Measurements from ENCODE around the gene TNFRSF17. TPM values are rescaled to one million over a fixed set of nuclear protein-coding genes. Genes with fewer than 3 reads are reported as not detected.
A peak's percentile ranks its signal among the peaks of the same experiment; 100 is the strongest.
"Not testable (repeated sequence)": the region's sequence is repeated elsewhere in the genome, so short reads cannot be mapped to it uniquely, and the experiment has no call there.

Gene TNFRSF17
- total and polyA plus RNA-seq, 9 of the 15 experiments (the other 6 are each of a cell fraction or from before 2014, with no cell fraction given), result not detected

DNA sequence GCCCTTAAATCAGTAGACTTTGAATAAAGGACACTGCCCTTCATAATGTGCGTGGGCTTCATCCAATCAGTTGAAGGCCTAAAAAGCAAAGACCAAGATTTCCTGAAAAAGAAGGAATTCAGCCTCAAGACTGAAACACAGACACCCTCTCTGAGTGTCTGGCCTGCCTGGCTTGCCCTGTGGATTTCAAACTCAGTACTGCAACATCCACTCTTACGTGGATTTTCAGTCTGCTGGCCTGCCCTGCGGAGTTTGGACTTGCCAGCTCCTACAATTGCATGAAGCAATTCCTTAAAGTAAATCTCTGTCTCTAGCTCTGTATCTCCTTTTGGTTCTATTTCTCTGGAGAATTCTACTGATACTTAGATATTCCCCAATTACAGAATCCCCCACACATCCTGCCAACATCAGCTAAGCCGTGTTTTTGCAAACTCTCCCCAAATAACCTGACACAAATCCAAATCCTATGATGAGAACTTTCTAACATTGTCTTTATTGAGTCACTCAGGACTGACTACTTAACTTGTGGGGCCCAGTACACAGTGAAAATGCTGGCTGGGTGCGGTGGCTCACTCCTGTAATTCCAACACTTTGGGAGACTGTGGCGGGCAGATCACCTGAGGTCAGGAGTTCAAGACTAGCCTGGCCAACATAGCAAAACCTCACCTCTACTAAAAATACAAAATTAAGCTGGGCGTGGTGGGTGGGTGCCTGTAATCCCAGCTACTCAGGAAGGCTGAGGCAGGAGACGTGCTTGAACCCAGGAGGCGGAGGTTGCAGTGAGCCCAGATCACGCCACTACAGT lies 7.2 kb upstream of the TNFRSF17 start:
- in situ Hi-C loops (cut with MboI), result no loop called here
- Histone ChIP-seq H3K9me3 (replicated peaks; ENCODE audit: control insufficient read depth, insufficient read depth, low read depth, low read length) (no peaks in the 10 kb centered on the region), H3K9ac (ENCODE audit: insufficient read depth in 1 of 2, low read depth in 2 of 2, low read length in 2 of 2) (no peak overlapping the region), H3K27me3 (ENCODE audit: control insufficient read depth in 2 of 2, insufficient read depth in 2 of 2, low read length in 2 of 2) (no peaks in the 10 kb centered on the region), H3K36me3 (ENCODE audit: control insufficient read depth, insufficient read depth, low read length) (no peaks in the 10 kb centered on the region), H2AFZ (ENCODE audit: low read depth, low read length) (no peak overlapping the region), H3K79me2 (ENCODE audit: control insufficient read depth, insufficient read depth, low read length) (no peaks in the 10 kb centered on the region), H3K4me2 (ENCODE audit: insufficient read depth, low read length) (no peak overlapping the region), H3K9me1 (ENCODE audit: control insufficient read depth, insufficient read depth, low read length) (no peaks in the 10 kb centered on the region), H3K27ac (ENCODE audit: extremely low read depth, low read depth, low read length) (no peak overlapping the region), H3K4me1 (replicated peaks in 1 of 2; ENCODE audit: control insufficient read depth in 2 of 2, insufficient read depth in 2 of 2, low read length in 2 of 2) (peaks cover 0 to 7% of the 10 kb centered on the region in 2 experiments; a peak in 2 of 5 replicates), H3K4me3 (no peak overlapping the region), H4K20me1 (replicated peaks; ENCODE audit: control insufficient read depth, insufficient read depth, low read length) (no peaks in the 10 kb centered on the region)
- BruUV-seq (replicated peaks), result no TSS peak
- DNase-seq (ENCODE audit: extremely low read depth in 1 of 4, low spot score in 3 of 4), result no peak
- TF ChIP-seq SREBF1 (IDR thresholded peaks at IDR 0.05; ENCODE audit: borderline replicate concordance, low read depth, low read length), result no peak
- intact Hi-C loops (cut with micrococcal nuclease), result no loop called here
- no peak for ATAC-seq
- no peak for FAIRE-seq
- ChIA-PET CTCF (ENCODE audit: low intra/inter-chr PET ratio) (no interaction called here), POLR2A (interaction anchor here (0.8 to 1.7 kb wide), 6 partner anchors 9 to 42 kb away, joined by 3 to 5 read pairs (median 4); partner anchors contain the start of genes GSPT1 and SNX29)
- 54% methylated on average over 10 of the region's 10 CpGs for WGBS (ENCODE audit: insufficient coverage, low coverage, missing lambda C conversion rate)

DNA sequence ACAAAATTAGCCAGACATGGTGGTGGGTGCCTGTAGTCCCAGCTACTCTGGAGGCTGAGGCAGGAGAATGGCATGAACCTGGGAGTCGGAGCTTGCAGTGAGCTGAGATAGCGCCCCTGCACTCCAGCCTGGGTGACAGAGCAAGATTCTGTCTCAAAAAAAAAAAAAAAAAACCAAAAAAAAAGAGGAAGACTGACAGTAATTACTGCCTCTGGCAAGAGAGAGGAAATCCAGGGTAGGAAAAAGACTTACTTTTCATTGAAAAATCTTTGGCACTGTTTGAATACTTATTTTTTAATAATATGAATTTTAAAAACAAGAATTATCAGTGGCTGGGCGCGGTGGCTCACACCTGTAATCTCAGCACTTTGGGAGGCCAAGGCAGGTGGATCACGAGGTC lies 2.6 kb upstream of the TNFRSF17 start:
- H3K27ac ChIP-seq (ENCODE audit: extremely low read depth, low read depth, low read length); H3K27me3 ChIP-seq (ENCODE audit: control insufficient read depth in 2 of 2, insufficient read depth in 2 of 2, low read length in 2 of 2); H3K9me3 ChIP-seq (replicated peaks; ENCODE audit: control insufficient read depth, insufficient read depth, low read depth, low read length); BruUV-seq (replicated peaks); H3K4me3 ChIP-seq; ATAC-seq; H3K9me1 ChIP-seq (ENCODE audit: control insufficient read depth, insufficient read depth, low read length); FAIRE-seq; intact Hi-C loops (cut with micrococcal nuclease); H2AFZ ChIP-seq (ENCODE audit: low read depth, low read length); H3K9ac ChIP-seq (ENCODE audit: insufficient read depth in 1 of 2, low read depth in 2 of 2, low read length in 2 of 2); DNase-seq (ENCODE audit: extremely low read depth in 1 of 4, low spot score in 3 of 4); in situ Hi-C loops (cut with MboI); H3K79me2 ChIP-seq (ENCODE audit: control insufficient read depth, insufficient read depth, low read length); H3K4me2 ChIP-seq (ENCODE audit: insufficient read depth, low read length); POLR2A ChIA-PET; H4K20me1 ChIP-seq (replicated peaks; ENCODE audit: control insufficient read depth, insufficient read depth, low read length); H3K36me3 ChIP-seq (ENCODE audit: control insufficient read depth, insufficient read depth, low read length): not testable (repeated sequence)
- H3K4me1 ChIP-seq (replicated peaks in 1 of 2; ENCODE audit: control insufficient read depth in 2 of 2, insufficient read depth in 2 of 2, low read length in 2 of 2), result peaks cover 0 to 12% of the 10 kb centered on the region in 2 experiments; a peak in 2 of 5 replicates
- TF ChIP-seq, protein P1, sequence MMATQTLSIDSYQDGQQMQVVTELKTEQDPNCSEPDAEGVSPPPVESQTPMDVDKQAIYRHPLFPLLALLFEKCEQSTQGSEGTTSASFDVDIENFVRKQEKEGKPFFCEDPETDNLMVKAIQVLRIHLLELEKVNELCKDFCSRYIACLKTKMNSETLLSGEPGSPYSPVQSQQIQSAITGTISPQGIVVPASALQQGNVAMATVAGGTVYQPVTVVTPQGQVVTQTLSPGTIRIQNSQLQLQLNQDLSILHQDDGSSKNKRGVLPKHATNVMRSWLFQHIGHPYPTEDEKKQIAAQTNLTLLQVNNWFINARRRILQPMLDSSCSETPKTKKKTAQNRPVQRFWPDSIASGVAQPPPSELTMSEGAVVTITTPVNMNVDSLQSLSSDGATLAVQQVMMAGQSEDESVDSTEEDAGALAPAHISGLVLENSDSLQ (IDR thresholded peaks at IDR 0.05), result peak; percentile 45; the same call in 1 of the 2 replicates
- peak; percentile 61; the same call in 1 of the 2 replicates for TF ChIP-seq ZNF384 (IDR thresholded peaks at IDR 0.05; ENCODE audit: low read depth, low read length)
- CTCF ChIA-PET (ENCODE audit: low intra/inter-chr PET ratio), result interaction anchor here (0.7 kb wide), 1 partner anchor 106 kb away, joined by 5 read pairs; no protein-coding TSS in a partner anchor
- 49% methylated on average over 4 of the region's 5 CpGs for WGBS (ENCODE audit: insufficient coverage, low coverage, missing lambda C conversion rate)

DNA sequence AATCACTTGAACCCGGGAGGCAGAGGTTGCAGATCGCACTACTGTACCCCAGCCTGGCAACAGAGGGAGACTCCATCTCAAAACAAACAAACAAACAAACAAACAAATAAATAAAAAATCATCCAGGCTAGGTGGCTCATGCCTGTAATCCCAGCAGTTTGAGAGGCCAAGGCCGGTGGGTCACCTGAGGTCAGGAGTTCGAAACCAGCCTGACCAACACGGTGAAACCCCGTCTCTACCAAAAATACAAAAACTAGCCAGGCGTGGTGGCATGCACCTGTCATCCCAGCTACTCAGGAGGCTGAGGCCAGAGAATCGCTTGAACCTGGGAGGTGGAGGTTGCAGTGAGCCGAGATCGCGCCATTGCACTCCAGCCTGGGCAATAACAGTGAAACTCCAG lies 2.0 kb upstream of the TNFRSF17 start:
- H2AFZ ChIP-seq (ENCODE audit: low read depth, low read length); H3K27ac ChIP-seq (ENCODE audit: extremely low read depth, low read depth, low read length); H3K9ac ChIP-seq (ENCODE audit: insufficient read depth in 1 of 2, low read depth in 2 of 2, low read length in 2 of 2); H3K9me3 ChIP-seq (replicated peaks; ENCODE audit: control insufficient read depth, insufficient read depth, low read depth, low read length); DNase-seq (ENCODE audit: extremely low read depth in 1 of 4, low spot score in 3 of 4); H3K9me1 ChIP-seq (ENCODE audit: control insufficient read depth, insufficient read depth, low read length); ATAC-seq; H3K4me3 ChIP-seq; H4K20me1 ChIP-seq (replicated peaks; ENCODE audit: control insufficient read depth, insufficient read depth, low read length); BruUV-seq (replicated peaks); intact Hi-C loops (cut with micrococcal nuclease); H3K79me2 ChIP-seq (ENCODE audit: control insufficient read depth, insufficient read depth, low read length); H3K4me2 ChIP-seq (ENCODE audit: insufficient read depth, low read length); H3K36me3 ChIP-seq (ENCODE audit: control insufficient read depth, insufficient read depth, low read length); FAIRE-seq; POLR2A ChIA-PET; in situ Hi-C loops (cut with MboI); H3K27me3 ChIP-seq (ENCODE audit: control insufficient read depth in 2 of 2, insufficient read depth in 2 of 2, low read length in 2 of 2): not testable (repeated sequence)
- H3K4me1 ChIP-seq (replicated peaks in 1 of 2; ENCODE audit: control insufficient read depth in 2 of 2, insufficient read depth in 2 of 2, low read length in 2 of 2), result peaks cover 0 to 12% of the 10 kb centered on the region in 2 experiments; a peak in 2 of 5 replicates
- CTCF ChIA-PET (ENCODE audit: low intra/inter-chr PET ratio), result interaction anchor here (0.7 kb wide), 1 partner anchor 105 kb away, joined by 5 read pairs; no protein-coding TSS in a partner anchor
- 71% methylated on average over 11 of the region's 11 CpGs for WGBS (ENCODE audit: insufficient coverage, low coverage, missing lambda C conversion rate)

Data from K562 (cell line).